Neuronal stem cell (in vitro differentiated cells): ENCODE results near the gene MTMR3.

Source experiments
- DNase-seq: peaks from one replicate; pipeline ENCODE4 v3.0.0-alpha.2; 2013; ENCODE audit warnings: low spot score
- H2AFZ ChIP-seq: one replicate; pipeline ENCODE4 v1.6.1; 2013; ENCODE audit warnings: mild to moderate bottlenecking, low read length, inconsistent platforms
- H2AK5ac ChIP-seq: 2 replicates; pipeline ENCODE4 v1.6.1; 2013; ENCODE audit warnings: low read depth, mild to moderate bottlenecking, inconsistent platforms, low read length, moderate library complexity, mixed read lengths
- H2BK120ac ChIP-seq: 2 replicates; pipeline ENCODE4 v1.6.1; 2013; ENCODE audit warnings: low read depth, mild to moderate bottlenecking, inconsistent platforms, low read length, moderate library complexity, mixed read lengths
- H2BK12ac ChIP-seq: one replicate; pipeline ENCODE4 v1.6.1; 2013; ENCODE audit warnings: low read length, inconsistent platforms
- H2BK15ac ChIP-seq: 2 replicates; pipeline ENCODE4 v1.6.1; 2013; ENCODE audit warnings: mild to moderate bottlenecking, low read length, inconsistent platforms, mixed read lengths
- H2BK5ac ChIP-seq: one replicate; pipeline ENCODE4 v1.6.1; 2013; ENCODE audit warnings: inconsistent platforms, mild to moderate bottlenecking, low read length, moderate library complexity
- H3K14ac ChIP-seq: one replicate; pipeline ENCODE4 v1.6.1; 2013; ENCODE audit warnings: low read length, inconsistent platforms
- H3K18ac ChIP-seq: 2 replicates; pipeline ENCODE4 v1.6.1; 2013; ENCODE audit warnings: low read length, inconsistent platforms
- H3K23ac ChIP-seq: 2 replicates; pipeline ENCODE4 v1.6.1; 2013; ENCODE audit warnings: low read depth, mild to moderate bottlenecking, mixed read lengths, low read length, inconsistent platforms; ENCODE audit not compliant: poor library complexity
- H3K27ac ChIP-seq: replicated peaks from 3 replicates; pipeline ENCODE4 v1.5.1; 2013; ENCODE audit warnings: low read length, inconsistent platforms
- H3K27me3 ChIP-seq, 3 experiments: 2 replicates each; pipeline ENCODE4 v1.6.1; 2013; ENCODE audit warnings: low read length in 3 of 3, mild to moderate bottlenecking in 2 of 3, inconsistent platforms in 1 of 3, low read depth in 1 of 3, mixed read lengths in 1 of 3, moderate library complexity in 1 of 3; ENCODE audit not compliant: control insufficient read depth in 3 of 3, insufficient read depth in 3 of 3
- H3K36me3 ChIP-seq, 2 donors: replicated peaks in 1 of 2; 2 replicates each; pipeline ENCODE4 v1.6.1; 2013; ENCODE audit warnings: low read length in 2 of 2; ENCODE audit not compliant: control insufficient read depth in 2 of 2, insufficient read depth in 2 of 2
- H3K4ac ChIP-seq: 2 replicates; pipeline ENCODE4 v1.6.1; 2013; ENCODE audit warnings: inconsistent platforms, mild to moderate bottlenecking, low read length, moderate library complexity
- H3K4me1 ChIP-seq, 2 donors: 1 replicate in 1 of 2; 2 replicates in 1 of 2; pipeline ENCODE4 v1.6.1; 2013; ENCODE audit warnings: low read length in 2 of 2, low read depth in 1 of 2; ENCODE audit not compliant: control insufficient read depth in 2 of 2, insufficient read depth in 1 of 2
- H3K4me2 ChIP-seq: one replicate; pipeline ENCODE4 v1.6.1; 2013; ENCODE audit warnings: mild to moderate bottlenecking, low read length, inconsistent platforms; ENCODE audit not compliant: insufficient read depth, poor library complexity, severe bottlenecking
- H3K4me3 ChIP-seq, 2 donors: 2 replicates each; pipeline ENCODE4 v1.5.1; 2013; ENCODE audit warnings: low read length in 2 of 2, mild to moderate bottlenecking in 2 of 2, inconsistent platforms in 1 of 2, moderate library complexity in 1 of 2
- H3K79me1 ChIP-seq: one replicate; pipeline ENCODE4 v1.6.1; 2013; ENCODE audit warnings: low read depth, mild to moderate bottlenecking, inconsistent platforms, low read length, moderate library complexity
- H3K9ac ChIP-seq: one replicate; pipeline ENCODE4 v1.6.1; 2013; ENCODE audit warnings: mild to moderate bottlenecking, low read depth, low read length, inconsistent platforms; ENCODE audit not compliant: poor library complexity
- H3K9me3 ChIP-seq, 2 donors: replicated peaks in 1 of 2; 2 replicates each; pipeline versions ENCODE3 to v1.6.1; 2013; ENCODE audit warnings: low read length in 2 of 2, mild to moderate bottlenecking in 2 of 2, inconsistent platforms in 1 of 2, low read depth in 1 of 2, mixed read lengths in 1 of 2, moderate library complexity in 1 of 2; ENCODE audit not compliant: control insufficient read depth in 2 of 2, insufficient read depth in 1 of 2
- H4K8ac ChIP-seq: one replicate; pipeline ENCODE4 v1.6.1; 2013; ENCODE audit warnings: low read depth, mild to moderate bottlenecking, inconsistent platforms, low read length, moderate library complexity
- H4K91ac ChIP-seq: one replicate; pipeline ENCODE4 v1.6.1; 2013; ENCODE audit warnings: low read length, low read depth, mild to moderate bottlenecking, inconsistent platforms; ENCODE audit not compliant: poor library complexity
- WGBS, 2 donors: extraction: QIAGEN DNeasy Blood & Tissue Kit; methylation state at CpG; one replicate each; pipeline ENCODE4 v1.1.7; 2013; ENCODE audit warnings: missing lambda C conversion rate in 2 of 2, mixed read lengths in 1 of 2; ENCODE audit not compliant: insufficient read length in 2 of 2, insufficient replicate concordance in 1 of 2; ENCODE audit errors: extremely low coverage in 2 of 2; 5-methylcytosine and 5-hydroxymethylcytosine counted together

Gene MTMR3

GRCh38 chr22:29997107-29997506, 114.1 kb downstream of the MTMR3 start:
- Histone ChIP-seq H3K4me2 (no peak overlapping the region), H3K79me1 (no peaks in the 10 kb centered on the region), H3K27me3 (no peaks in the 10 kb centered on the region), H4K91ac (no peak overlapping the region), H3K4ac (no peak overlapping the region), H3K9ac (no peak overlapping the region), H2AK5ac (no peak overlapping the region), H2AFZ (no peak overlapping the region), H3K23ac (no peak overlapping the region), H2BK5ac (no peak overlapping the region), H2BK12ac (no peak overlapping the region), H2BK15ac (no peak overlapping the region), H3K14ac (no peak overlapping the region), H2BK120ac (no peak overlapping the region), H3K4me1 (no peaks in the 10 kb centered on the region), H3K18ac (no peak overlapping the region), H4K8ac (no peak overlapping the region), H3K36me3 (peaks cover 3 to 48% of the 10 kb centered on the region in 2 donors), H3K4me3 (no peak overlapping the region), H3K9me3 (no peaks in the 10 kb centered on the region), H3K27ac (no peak overlapping the region)
- DNase-seq = no peak

- WGBS, 2 donors = no CpG with 5 or more reads among the region's 2 CpGs
- H2AK5ac ChIP-seq = no peak overlapping the region
Observed at GRCh38 chr22:29997516-29997915, 114.5 kb downstream of the MTMR3 start.

GRCh38 chr22:29998627-29999384, 115.8 kb downstream of the MTMR3 start:
- Histone ChIP-seq H3K27me3 (no peaks in the 10 kb centered on the region), H3K27ac (no peak overlapping the region), H3K9me3 (no peaks in the 10 kb centered on the region), H3K79me1 (no peaks in the 10 kb centered on the region), H2AK5ac (no peak overlapping the region), H2BK5ac (no peak overlapping the region), H3K36me3 (peaks cover 4 to 49% of the 10 kb centered on the region in 2 donors), H3K14ac (no peak overlapping the region), H3K4me1 (no peaks in the 10 kb centered on the region), H3K4me2 (no peak overlapping the region), H4K91ac (no peak overlapping the region), H2AFZ (no peak overlapping the region), H3K18ac (no peak overlapping the region), H3K4ac (no peak overlapping the region), H4K8ac (no peak overlapping the region), H3K9ac (no peak overlapping the region), H2BK120ac (no peak overlapping the region), H3K23ac (no peak overlapping the region), H2BK15ac (no peak overlapping the region), H2BK12ac (no peak overlapping the region), H3K4me3 (no peak overlapping the region)
- DNase-seq = no peak
- no CpG with 5 or more reads among the region's 4 CpGs for WGBS, 2 donors

More at GRCh38 chr22:29997516-29997915, 114.5 kb downstream of the MTMR3 start:
- Histone ChIP-seq H3K36me3 (peaks cover 3 to 48% of the 10 kb centered on the region in 2 donors), H3K4me2 (no peak overlapping the region), H3K4me1 (no peaks in the 10 kb centered on the region), H4K8ac (no peak overlapping the region), H3K4ac (no peak overlapping the region), H2AFZ (no peak overlapping the region), H2BK15ac (no peak overlapping the region), H2BK5ac (no peak overlapping the region), H3K27ac (no peak overlapping the region), H3K18ac (no peak overlapping the region), H3K23ac (no peak overlapping the region), H3K79me1 (no peaks in the 10 kb centered on the region), H2BK120ac (no peak overlapping the region), H3K14ac (no peak overlapping the region), H3K27me3 (no peaks in the 10 kb centered on the region), H4K91ac (no peak overlapping the region), H3K9me3 (no peaks in the 10 kb centered on the region), H2BK12ac (no peak overlapping the region), H3K9ac (no peak overlapping the region), H3K4me3 (no peak overlapping the region)
- DNase-seq = no peak

GRCh38 chr22:30000566-30000965, 117.6 kb downstream of the MTMR3 start:
- no peaks in the 10 kb centered on the region for H3K4me1 ChIP-seq
- H3K9me3 ChIP-seq = no peaks in the 10 kb centered on the region
- H3K36me3 ChIP-seq = peaks cover 4 to 49% of the 10 kb centered on the region in 2 donors
- no peak overlapping the region for H2AK5ac ChIP-seq
- H2BK120ac ChIP-seq = no peak overlapping the region
- H3K79me1 ChIP-seq = no peaks in the 10 kb centered on the region
- H3K27me3 ChIP-seq = no peaks in the 10 kb centered on the region
- H4K8ac ChIP-seq = no peak overlapping the region
- H2BK12ac ChIP-seq = no peak overlapping the region
- no peak overlapping the region for H3K9ac ChIP-seq
- H2AFZ ChIP-seq = no peak overlapping the region
- no peak overlapping the region for H3K14ac ChIP-seq
- no peak overlapping the region for H3K18ac ChIP-seq
- no peak overlapping the region for H3K23ac ChIP-seq
- H2BK15ac ChIP-seq = no peak overlapping the region
- no CpG with 5 or more reads among the region's 2 CpGs for WGBS, 2 donors
- H3K4me3 ChIP-seq = no peak overlapping the region
- no peak for DNase-seq
- H4K91ac ChIP-seq = no peak overlapping the region
- no peak overlapping the region for H3K4ac ChIP-seq
- H2BK5ac ChIP-seq = no peak overlapping the region
- no peak overlapping the region for H3K4me2 ChIP-seq
- no peak overlapping the region for H3K27ac ChIP-seq
